GM12878 (cell line): ENCODE results near the gene PRR15L. TPM values are rescaled to one million over a fixed set of nuclear protein-coding genes. Genes with fewer than 3 reads are reported as not detected.

Source experiments
- BRCA1 ChIP-seq: IDR thresholded peaks from 2 replicates; pipeline ENCODE4 v1.6.1; 2011; ENCODE audit warnings: low read depth, low read length, improper control_type of control experiment
- CBFB ChIP-seq: IDR thresholded peaks from 2 replicates; pipeline ENCODE4 v1.6.1; 2016; ENCODE audit warnings: antibody characterized with exemption, low read depth
- CHD2 ChIP-seq: IDR thresholded peaks from 2 replicates; pipeline ENCODE4 v1.6.1; 2011; ENCODE audit warnings: low read depth, low read length, improper control_type of control experiment, borderline replicate concordance
- CHD4 ChIP-seq: fragments of 200-600 bp; sonication (generic); IDR thresholded peaks from 2 replicates; pipeline ENCODE4 v1.6.1; 2016; ENCODE audit warnings: mild to moderate bottlenecking
- CTCF ChIP-seq, 3 experiments: IDR thresholded peaks in 2 of 3; conservative IDR thresholded peaks in 1 of 3; 2 replicates each; pipeline ENCODE4 v1.5.1; 2011; ENCODE audit warnings: low read depth in 3 of 3, low read length in 3 of 3, mild to moderate bottlenecking in 3 of 3, control low read depth in 2 of 3, moderate library complexity in 2 of 3, inconsistent platforms in 1 of 3, mixed read lengths in 1 of 3; ENCODE audit not compliant: control insufficient read depth in 2 of 3, insufficient read depth in 1 of 3; ENCODE audit errors: extremely low read depth in 1 of 3
- E2F4 ChIP-seq: IDR thresholded peaks from 2 replicates; pipeline ENCODE4 v1.6.1; 2012; ENCODE audit warnings: low read depth, low read length, improper control_type of control experiment
- E4F1 ChIP-seq: fragments of 450-650 bp; IDR thresholded peaks from 2 replicates; pipeline ENCODE4 v1.6.1; 2018; ENCODE audit warnings: borderline replicate concordance, mild to moderate bottlenecking; ENCODE audit not compliant: partially characterized antibody
- EGR1 ChIP-seq, 2 experiments: IDR thresholded peaks; 1 replicate in 1 of 2; 2 replicates in 1 of 2; pipeline ENCODE4 v1.6.1; 2011 to 2012; ENCODE audit warnings: low read depth in 2 of 2, low read length in 2 of 2, borderline replicate concordance in 1 of 2, mild to moderate bottlenecking in 1 of 2, moderate library complexity in 1 of 2
- IKZF1 ChIP-seq: fragments of 450-650 bp; conservative IDR thresholded peaks from 2 replicates; pipeline ENCODE4 v1.6.1; 2017; ENCODE audit warnings: antibody characterized with exemption, mild to moderate bottlenecking
- KLF5 ChIP-seq: fragments of 450-650 bp; IDR thresholded peaks from 2 replicates; pipeline ENCODE4 v1.6.1; 2014; ENCODE audit warnings: mild to moderate bottlenecking; ENCODE audit not compliant: partially characterized antibody
- NBN ChIP-seq: fragments of 450-650 bp; IDR thresholded peaks from 2 replicates; pipeline ENCODE4 v1.6.1; 2016
- NFXL1 ChIP-seq: fragments of 450-650 bp; IDR thresholded peaks from 2 replicates; pipeline ENCODE4 v1.6.1; 2017; ENCODE audit warnings: antibody characterized with exemption, mild to moderate bottlenecking, borderline replicate concordance
- NR2C1 ChIP-seq: fragments of 450-650 bp; IDR thresholded peaks from 2 replicates; pipeline ENCODE4 v1.6.1; 2017; ENCODE audit warnings: antibody characterized with exemption, mild to moderate bottlenecking, moderate library complexity
- NRF1 ChIP-seq: conservative IDR thresholded peaks from 2 replicates; pipeline ENCODE4 v1.6.1; 2011; ENCODE audit warnings: mild to moderate bottlenecking, low read depth, low read length, improper control_type of control experiment
- PML ChIP-seq: IDR thresholded peaks from 2 replicates; pipeline ENCODE4 v1.6.1; 2012; ENCODE audit warnings: low read length, inconsistent platforms
- RFX5 ChIP-seq: IDR thresholded peaks from 2 replicates; pipeline ENCODE4 v1.6.1; 2011; ENCODE audit warnings: low read depth, low read length, improper control_type of control experiment
- SKIL ChIP-seq: fragments of 450-650 bp; IDR thresholded peaks from 2 replicates; pipeline ENCODE4 v1.6.1; 2017; ENCODE audit warnings: mild to moderate bottlenecking, low read depth, inconsistent platforms; ENCODE audit not compliant: poor library complexity, severe bottlenecking
- SMAD5 ChIP-seq: IDR thresholded peaks from 2 replicates; pipeline ENCODE4 v1.6.1; 2016; ENCODE audit warnings: antibody characterized with exemption, low read depth
- YBX1 ChIP-seq: fragments of 450-650 bp; IDR thresholded peaks from 2 replicates; pipeline ENCODE4 v1.6.1; 2016; ENCODE audit warnings: antibody characterized with exemption
- ZZZ3 ChIP-seq: IDR thresholded peaks from 2 replicates; pipeline ENCODE4 v1.6.1; 2011; ENCODE audit warnings: low read depth; ENCODE audit not compliant: control insufficient read depth, insufficient read length
- polyA plus RNA-seq, 11 experiments: library from polyadenylated mRNA; depleted of rRNA in 4 of 11; unstranded in 6 of 11; stranded (reverse) in 5 of 11; fragments of >200 nt; fragmentation: Nextera tagmentation in 4 of 11; fragmentation: Illumina TruSeq in 1 of 11; extraction: Ambion mirVana in 4 of 11; extraction: Trizol in 1 of 11; gene quantifications; 1 replicate in 1 of 11; 2 replicates in 10 of 11; pipeline versions ENCODE4 v1.2.1 to v1.2.3, GENCODE V29; 2011 to 2016; ENCODE audit warnings: inconsistent platforms in 2 of 11, missing spikeins in 2 of 11, low read depth in 1 of 11
- total RNA-seq, 4 experiments: library from RNA; depleted of rRNA in 3 of 4; stranded (reverse); fragments of >200 nt in 3 of 4; fragmentation: Illumina TruSeq in 1 of 4; extraction: Trizol in 1 of 4; gene quantifications; 2 replicates each; pipeline versions ENCODE4 v1.2.1 to v1.2.3, GENCODE V29; 2013 to 2021
- TF ChIP-seq, protein P1 (sequence below): fragments of 450-650 bp; IDR thresholded peaks from 2 replicates; pipeline ENCODE4 v1.6.1; 2016; ENCODE audit warnings: mild to moderate bottlenecking
- TF ChIP-seq, protein P2 (sequence below): IDR thresholded peaks from 2 replicates; pipeline ENCODE4 v1.6.1; 2011; ENCODE audit warnings: low read depth, mild to moderate bottlenecking, low read length, moderate library complexity, borderline replicate concordance; ENCODE audit errors: extremely low read depth

Gene PRR15L
- total and polyA plus RNA-seq, 10 of the 15 experiments (the other 5 are each of a cell fraction or from before 2014, with no cell fraction given), result 0.11 to 0.18 TPM; not detected in 8

DNA sequence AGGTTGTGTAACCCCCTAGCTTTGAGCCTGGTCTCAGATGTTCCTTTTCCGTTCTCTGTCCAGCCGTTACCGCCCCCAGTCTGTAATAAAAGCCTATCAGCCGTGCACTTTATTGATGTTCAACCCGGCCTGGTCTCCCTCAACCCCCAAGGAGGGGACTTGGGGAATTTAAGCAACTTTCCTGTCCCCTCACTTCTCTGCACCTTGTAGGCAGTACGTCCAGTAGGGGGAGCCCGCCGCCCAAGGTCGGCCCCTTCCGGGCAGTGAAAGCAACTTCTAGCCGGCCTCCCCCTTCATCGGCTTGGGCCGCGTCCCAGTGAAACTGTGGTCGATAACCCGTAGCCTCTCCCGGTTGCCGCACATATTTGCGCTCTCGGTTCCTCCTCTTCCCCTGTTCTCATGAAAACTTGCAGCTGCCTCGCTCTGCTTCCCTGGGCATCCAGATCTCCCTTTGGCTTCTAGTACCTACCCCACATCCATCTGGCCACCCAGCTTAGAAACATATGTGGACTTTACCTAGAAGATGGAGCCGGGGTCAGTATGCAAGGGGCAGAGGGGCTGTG is 8.4 kb downstream of the PRR15L start (continued):
- TF ChIP-seq, protein P1, sequence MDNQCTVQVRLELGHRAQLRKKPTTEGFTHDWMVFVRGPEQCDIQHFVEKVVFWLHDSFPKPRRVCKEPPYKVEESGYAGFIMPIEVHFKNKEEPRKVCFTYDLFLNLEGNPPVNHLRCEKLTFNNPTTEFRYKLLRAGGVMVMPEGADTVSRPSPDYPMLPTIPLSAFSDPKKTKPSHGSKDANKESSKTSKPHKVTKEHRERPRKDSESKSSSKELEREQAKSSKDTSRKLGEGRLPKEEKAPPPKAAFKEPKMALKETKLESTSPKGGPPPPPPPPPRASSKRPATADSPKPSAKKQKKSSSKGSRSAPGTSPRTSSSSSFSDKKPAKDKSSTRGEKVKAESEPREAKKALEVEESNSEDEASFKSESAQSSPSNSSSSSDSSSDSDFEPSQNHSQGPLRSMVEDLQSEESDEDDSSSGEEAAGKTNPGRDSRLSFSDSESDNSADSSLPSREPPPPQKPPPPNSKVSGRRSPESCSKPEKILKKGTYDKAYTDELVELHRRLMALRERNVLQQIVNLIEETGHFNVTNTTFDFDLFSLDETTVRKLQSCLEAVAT, result no peak
- TF ChIP-seq KLF5 (no peak), NRF1 (no peak), NFXL1 (no peak), SKIL (peak; percentile 37), CHD2 (0 out of 2 replicates have a peak, but pooled peaks have one; percentile 61), SMAD5 (no peak), E4F1 (no peak), YBX1 (no peak), CTCF (IDR thresholded peaks at IDR 0.05 in 2 of 3, conservative IDR thresholded peaks at IDR 0.05 in 1 of 3; ENCODE audit: control insufficient read depth in 2 of 3, extremely low read depth in 1 of 3, insufficient read depth in 1 of 3, low read depth in 3 of 3, low read length in 3 of 3) (peak; percentile 91 to 94 (median 94)), RFX5 (no peak), ZZZ3 (no peak), E2F4 (no peak), EGR1 (IDR thresholded peaks at IDR 0.05; ENCODE audit: borderline replicate concordance in 1 of 2, low read depth in 2 of 2, low read length in 2 of 2) (no peak), NBN (peak; percentile 58), IKZF1 (peak; percentile 90), CBFB (peak; percentile 41; the same call in 1 of the 2 replicates), CHD4 (no peak), PML (no peak), BRCA1 (no peak), NR2C1 (no peak)
- TF ChIP-seq, protein P2, sequence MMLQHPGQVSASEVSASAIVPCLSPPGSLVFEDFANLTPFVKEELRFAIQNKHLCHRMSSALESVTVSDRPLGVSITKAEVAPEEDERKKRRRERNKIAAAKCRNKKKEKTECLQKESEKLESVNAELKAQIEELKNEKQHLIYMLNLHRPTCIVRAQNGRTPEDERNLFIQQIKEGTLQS, result 0 out of 2 replicates have a peak, but pooled peaks have one; percentile 19
